Endodermal cell (in vitro differentiated cells): ENCODE results near the gene ROR1. TPM values are rescaled to one million over a fixed set of nuclear protein-coding genes. Genes with fewer than 3 reads are reported as not detected.
A peak's percentile ranks its signal among the peaks of the same experiment; 100 is the strongest.

Experiments
- DNase-seq: peaks from one replicate; pipeline ENCODE4 v3.0.0-alpha.2; 2017
- H3K27ac ChIP-seq: 2 replicates; pipeline ENCODE4 v1.5.1; 2013; ENCODE audit warnings: mild to moderate bottlenecking, low read depth, low read length, moderate library complexity
- H3K27me3 ChIP-seq: 2 replicates; pipeline ENCODE4 v1.6.1; 2013; ENCODE audit warnings: mild to moderate bottlenecking, low read length, moderate library complexity; ENCODE audit not compliant: insufficient read depth, control insufficient read depth, poor library complexity, severe bottlenecking
- H3K36me3 ChIP-seq: 2 replicates; pipeline ENCODE4 v1.7.0; 2013; ENCODE audit warnings: mild to moderate bottlenecking, low read length, moderate library complexity; ENCODE audit not compliant: control insufficient read depth, insufficient read depth
- H3K4me1 ChIP-seq: one replicate; pipeline ENCODE4 v1.7.0; 2013; ENCODE audit warnings: low read length; ENCODE audit not compliant: control insufficient read depth, insufficient read depth
- H3K4me3 ChIP-seq: 2 replicates; pipeline ENCODE4 v1.5.1; 2013; ENCODE audit warnings: mild to moderate bottlenecking, low read length, moderate library complexity
- H3K9ac ChIP-seq: 2 replicates; pipeline ENCODE4 v1.6.1; 2013; ENCODE audit warnings: mild to moderate bottlenecking, low read length, moderate library complexity; ENCODE audit not compliant: poor library complexity, severe bottlenecking; ENCODE audit errors: extremely low read depth
- H3K9me3 ChIP-seq: 2 replicates; pipeline ENCODE4 v1.6.1; 2013; ENCODE audit warnings: mild to moderate bottlenecking, low read length, moderate library complexity; ENCODE audit not compliant: control insufficient read depth
- H3K27ac Mint-ChIP-seq: 2 replicates; pipeline ENCODE4 v1.8.0; 2020; ENCODE audit warnings: mixed read lengths
- H3K27me3 Mint-ChIP-seq: 2 replicates; pipeline ENCODE4 v1.8.0; 2021; ENCODE audit warnings: mild to moderate bottlenecking, mixed read lengths; ENCODE audit not compliant: insufficient read depth
- H3K36me3 Mint-ChIP-seq: 2 replicates; pipeline ENCODE4 v1.8.0; 2020; ENCODE audit warnings: low read depth, mixed read lengths
- H3K4me1 Mint-ChIP-seq: 2 replicates; pipeline ENCODE4 v1.8.0; 2020; ENCODE audit warnings: mixed read lengths
- H3K4me3 Mint-ChIP-seq: 2 replicates; pipeline ENCODE4 v1.8.0; 2020; ENCODE audit warnings: mild to moderate bottlenecking, moderate library complexity, mixed read lengths
- H3K9me3 Mint-ChIP-seq: 2 replicates; pipeline ENCODE4 v1.8.0; 2020; ENCODE audit warnings: mild to moderate bottlenecking, mixed read lengths
- WGBS, 2 experiments: methylation state at CpG; one replicate each; pipeline versions ENCODE4 v1.1.5 to v1.1.7; 2013; ENCODE audit warnings: missing lambda C conversion rate in 2 of 2, mixed read lengths in 1 of 2; ENCODE audit not compliant: insufficient coverage in 1 of 2, insufficient read length in 1 of 2; 5-methylcytosine and 5-hydroxymethylcytosine counted together
- total RNA-seq, 2 donors: library from RNA; stranded (reverse); fragmentation: NEBNext Ultra II Directional in 1 of 2; extraction: Animal tissue kit (Norgen Biotek cat#: 25700) in 1 of 2; gene quantifications; 2 replicates in 1 of 2; 3 replicates in 1 of 2; pipeline ENCODE4 v1.2.1, GENCODE V29; 2021
- TF ChIP-seq, protein P1 (sequence below): fragments of 200-600 bp; sonication (generic); conservative IDR thresholded peaks from 2 replicates; pipeline ENCODE4 v1.5.0; 2021; ENCODE audit warnings: antibody characterized with exemption, mild to moderate bottlenecking

Gene ROR1
- total RNA-seq, 2 donors from 2014 or later: 77.4 to 77.9 TPM

DNA sequence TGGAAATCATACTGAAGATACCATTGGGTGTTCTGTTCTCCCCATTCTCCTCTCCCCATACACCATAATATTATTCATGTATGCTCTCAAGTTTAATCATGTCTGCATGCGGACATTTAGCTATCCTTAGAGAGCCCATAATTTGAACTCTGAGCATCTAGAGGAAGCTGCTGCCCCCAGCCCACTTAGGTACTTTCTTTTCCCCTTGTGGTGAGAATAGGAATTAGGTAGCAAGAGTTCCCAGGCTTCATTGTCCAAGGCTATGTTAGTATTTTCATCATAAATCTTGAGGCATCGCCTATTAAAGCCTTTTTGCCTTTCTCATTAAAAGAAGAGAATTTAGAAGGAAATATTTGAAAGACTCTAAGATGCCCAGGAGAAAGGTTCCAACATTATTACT, 96.3 kb downstream of the ROR1 start:
- Mint-ChIP-seq H3K9me3 (no peaks in the 10 kb centered on the region), H3K27ac (no peak overlapping the region), H3K36me3 (peaks cover 1% of the 10 kb centered on the region), H3K4me3 (no peak overlapping the region), H3K4me1 (peaks cover 54% of the 10 kb centered on the region), H3K27me3 (no peaks in the 10 kb centered on the region)
- DNase-seq: no peak
- Histone ChIP-seq H3K4me3 (no peak overlapping the region), H3K27ac (no peak overlapping the region), H3K27me3 (no peaks in the 10 kb centered on the region), H3K36me3 (no peaks in the 10 kb centered on the region), H3K4me1 (peaks cover 17% of the 10 kb centered on the region), H3K9me3 (no peaks in the 10 kb centered on the region), H3K9ac (no peak overlapping the region)
- 80 to 95% methylated on average over 1 to 2 of the region's 2 CpGs for WGBS, 2 experiments
- TF ChIP-seq, protein P1, sequence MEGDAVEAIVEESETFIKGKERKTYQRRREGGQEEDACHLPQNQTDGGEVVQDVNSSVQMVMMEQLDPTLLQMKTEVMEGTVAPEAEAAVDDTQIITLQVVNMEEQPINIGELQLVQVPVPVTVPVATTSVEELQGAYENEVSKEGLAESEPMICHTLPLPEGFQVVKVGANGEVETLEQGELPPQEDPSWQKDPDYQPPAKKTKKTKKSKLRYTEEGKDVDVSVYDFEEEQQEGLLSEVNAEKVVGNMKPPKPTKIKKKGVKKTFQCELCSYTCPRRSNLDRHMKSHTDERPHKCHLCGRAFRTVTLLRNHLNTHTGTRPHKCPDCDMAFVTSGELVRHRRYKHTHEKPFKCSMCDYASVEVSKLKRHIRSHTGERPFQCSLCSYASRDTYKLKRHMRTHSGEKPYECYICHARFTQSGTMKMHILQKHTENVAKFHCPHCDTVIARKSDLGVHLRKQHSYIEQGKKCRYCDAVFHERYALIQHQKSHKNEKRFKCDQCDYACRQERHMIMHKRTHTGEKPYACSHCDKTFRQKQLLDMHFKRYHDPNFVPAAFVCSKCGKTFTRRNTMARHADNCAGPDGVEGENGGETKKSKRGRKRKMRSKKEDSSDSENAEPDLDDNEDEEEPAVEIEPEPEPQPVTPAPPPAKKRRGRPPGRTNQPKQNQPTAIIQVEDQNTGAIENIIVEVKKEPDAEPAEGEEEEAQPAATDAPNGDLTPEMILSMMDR: peak; percentile 66

DNA sequence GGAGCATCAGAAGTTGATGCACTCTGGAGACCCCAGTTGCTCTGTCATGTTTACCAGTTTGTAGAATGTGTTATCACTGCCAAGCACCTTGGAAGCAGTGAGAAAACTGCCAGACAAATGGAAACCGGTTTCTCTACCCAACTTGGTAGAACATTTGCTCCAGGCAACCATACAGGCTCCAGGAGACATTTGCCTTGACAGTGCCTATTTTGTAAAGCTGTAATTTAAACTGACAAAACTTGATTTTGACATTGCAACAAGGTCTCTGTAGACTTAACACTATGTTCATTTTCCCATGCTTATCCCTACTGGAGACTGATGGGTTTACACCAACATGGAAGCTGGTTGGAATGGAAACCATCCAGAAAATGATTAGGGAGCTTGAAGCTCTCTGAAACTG, 97.6 kb downstream of the ROR1 start:
- Histone ChIP-seq H3K27ac (no peak overlapping the region), H3K9me3 (no peaks in the 10 kb centered on the region), H3K27me3 (no peaks in the 10 kb centered on the region), H3K9ac (no peak overlapping the region), H3K36me3 (no peaks in the 10 kb centered on the region), H3K4me1 (peaks cover 17% of the 10 kb centered on the region), H3K4me3 (no peak overlapping the region)
- H3K36me3 Mint-ChIP-seq: peaks cover 1% of the 10 kb centered on the region
- H3K9me3 Mint-ChIP-seq: no peaks in the 10 kb centered on the region
- DNase-seq: no peak
- TF ChIP-seq, protein P1: peak; percentile 22
- H3K27ac Mint-ChIP-seq: no peak overlapping the region
- H3K4me3 Mint-ChIP-seq: no peak overlapping the region
- peaks cover 67% of the 10 kb centered on the region for H3K4me1 Mint-ChIP-seq
- WGBS, 2 experiments: 92 to 100% methylated on average over 1 of the region's 1 CpG
- H3K27me3 Mint-ChIP-seq: no peaks in the 10 kb centered on the region

DNA sequence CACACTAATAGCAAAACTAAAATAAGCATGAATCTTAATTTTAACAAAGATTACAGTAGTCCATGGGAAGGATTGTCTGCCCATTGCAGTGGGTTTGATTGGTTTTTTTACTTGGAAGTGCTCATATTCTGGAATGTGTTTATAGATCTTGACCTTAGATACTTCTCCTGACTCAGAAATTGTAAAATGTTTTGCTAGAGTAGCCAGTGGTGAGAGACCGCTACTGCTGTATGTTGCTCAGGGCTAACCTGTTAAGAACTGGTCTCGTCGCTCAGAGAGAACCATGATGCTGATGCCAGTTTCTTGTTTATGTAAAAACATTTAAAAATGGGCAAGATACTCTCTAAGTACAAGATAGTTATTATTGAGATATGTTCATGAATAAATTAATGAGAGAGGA, 99.9 kb downstream of the ROR1 start:
- Mint-ChIP-seq H3K27me3 (no peaks in the 10 kb centered on the region), H3K4me1 (peaks cover 66% of the 10 kb centered on the region), H3K4me3 (no peak overlapping the region), H3K27ac (no peak overlapping the region), H3K36me3 (peaks cover 1% of the 10 kb centered on the region), H3K9me3 (no peaks in the 10 kb centered on the region)
- Histone ChIP-seq H3K27ac (no peak overlapping the region), H3K9me3 (no peaks in the 10 kb centered on the region), H3K9ac (no peak overlapping the region), H3K4me1 (peaks cover 15% of the 10 kb centered on the region), H3K36me3 (no peaks in the 10 kb centered on the region), H3K27me3 (no peaks in the 10 kb centered on the region), H3K4me3 (no peak overlapping the region)
- no peak for DNase-seq
- TF ChIP-seq, protein P1: no peak
- WGBS, 2 experiments: 94 to 95% methylated on average over 3 of the region's 3 CpGs
